ENCODE results near the gene PELI3. TPM values are rescaled to one million over a fixed set of nuclear protein-coding genes. Genes with fewer than 3 reads are reported as not detected.
"Not testable (repeated sequence)": the region's sequence is repeated elsewhere in the genome, so short reads cannot be mapped to it uniquely, and the experiment has no call there.

The PELI3 gene
- total RNA-seq, 1 donor from 2014 or later, result 16.1 TPM

DNA sequence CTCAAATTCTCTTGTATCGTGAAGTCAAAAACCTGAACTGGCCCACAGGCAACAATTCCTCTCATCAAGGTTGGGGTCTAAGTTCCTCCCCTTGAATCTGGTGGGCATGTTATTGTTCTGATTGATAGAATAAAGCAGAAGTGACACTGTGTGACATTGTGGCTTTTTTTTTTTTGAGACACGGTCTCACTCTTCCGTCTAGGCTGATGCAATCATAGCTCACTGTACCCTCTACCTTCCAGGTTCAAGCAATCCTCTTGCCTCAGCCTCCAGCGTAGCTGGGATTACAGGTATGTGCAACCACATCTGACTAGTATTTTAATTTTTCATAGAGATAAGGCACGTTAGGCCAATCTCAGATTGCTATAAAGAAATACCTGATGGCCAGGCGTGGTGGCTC lies 8.9 kb upstream of the PELI3 start:
- Mint-ChIP-seq H3K4me1 (peaks cover 34% of the 10 kb centered on the region), H3K27ac (no peak overlapping the region), H3K27me3 (no peaks in the 10 kb centered on the region), H3K4me3 (no peak overlapping the region), H3K36me3 (ENCODE audit: low read depth) (peaks cover 1% of the 10 kb centered on the region), H3K9me3 (peaks cover 4% of the 10 kb centered on the region)
- no peak for DNase-seq
- intact Hi-C loops (cut with micrococcal nuclease), result no loop called here

DNA sequence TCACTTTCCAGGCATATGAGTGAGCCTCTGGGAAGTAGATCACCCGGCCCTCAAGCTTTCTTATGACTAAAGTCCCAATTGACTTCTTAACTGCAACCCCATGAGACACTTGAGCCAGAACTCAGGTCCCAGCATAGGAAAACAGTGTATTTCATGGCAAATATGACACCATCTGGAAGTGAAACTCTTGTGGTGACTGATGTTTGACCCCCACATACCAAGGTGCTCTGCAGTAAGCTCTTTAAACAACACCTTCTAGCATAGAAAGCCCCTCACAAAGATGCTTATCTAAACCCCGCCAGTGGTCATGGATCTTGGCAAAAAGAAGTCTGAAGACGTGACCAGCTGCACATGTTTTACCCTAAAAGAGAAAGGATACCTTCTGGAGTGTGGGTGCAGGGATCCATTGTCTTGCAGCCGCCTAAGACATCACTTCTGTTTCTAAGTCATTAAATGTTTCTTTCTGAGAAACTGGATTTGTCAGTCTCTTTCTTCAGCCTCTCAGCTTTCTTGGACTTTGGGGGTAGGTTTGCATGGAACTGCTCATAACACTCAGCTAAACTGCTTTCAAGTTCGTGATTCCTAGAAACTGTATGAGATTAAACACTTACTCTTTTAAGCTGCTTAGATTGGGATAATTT lies 7.4 kb upstream of the PELI3 start:
- H3K27me3 Mint-ChIP-seq, result no peaks in the 10 kb centered on the region
- DNase-seq, result no peak
- H3K4me3 Mint-ChIP-seq, result peak overlapping the region; percentile 21
- H3K9me3 Mint-ChIP-seq, result peaks cover 6% of the 10 kb centered on the region
- intact Hi-C loops (cut with micrococcal nuclease), result no loop called here
- H3K36me3 Mint-ChIP-seq (ENCODE audit: low read depth), result peaks cover 1% of the 10 kb centered on the region
- H3K4me1 Mint-ChIP-seq, result peaks cover 33% of the 10 kb centered on the region
- peak overlapping the region; percentile 74 for H3K27ac Mint-ChIP-seq

DNA sequence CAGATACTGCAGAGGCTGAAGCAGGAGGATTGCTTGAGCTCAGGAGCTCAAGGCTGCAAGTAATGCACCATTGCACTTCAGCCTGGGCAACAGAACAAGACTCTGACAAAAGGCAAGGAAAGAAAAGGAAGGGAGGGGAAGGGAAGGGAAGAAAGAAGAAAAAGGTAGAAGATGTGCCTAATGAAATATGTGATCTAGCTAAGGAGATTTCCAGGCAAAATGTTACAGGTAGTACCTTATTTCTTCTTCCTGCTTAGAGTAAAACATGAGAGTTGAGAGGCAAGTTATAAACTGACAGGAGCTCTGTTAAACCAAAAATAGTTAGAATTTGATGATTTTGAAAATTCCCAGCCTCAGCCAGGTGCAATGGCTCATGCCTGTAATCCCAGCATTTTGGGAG lies 4.7 kb upstream of the PELI3 start:
- no peak for DNase-seq
- Mint-ChIP-seq H3K4me1 (peaks cover 32% of the 10 kb centered on the region), H3K27ac (no peak overlapping the region), H3K27me3 (no peaks in the 10 kb centered on the region), H3K4me3 (no peak overlapping the region), H3K9me3 (peaks cover 6% of the 10 kb centered on the region), H3K36me3 (ENCODE audit: low read depth) (peaks cover 1% of the 10 kb centered on the region)
- intact Hi-C loops (cut with micrococcal nuclease), result no loop called here

DNA sequence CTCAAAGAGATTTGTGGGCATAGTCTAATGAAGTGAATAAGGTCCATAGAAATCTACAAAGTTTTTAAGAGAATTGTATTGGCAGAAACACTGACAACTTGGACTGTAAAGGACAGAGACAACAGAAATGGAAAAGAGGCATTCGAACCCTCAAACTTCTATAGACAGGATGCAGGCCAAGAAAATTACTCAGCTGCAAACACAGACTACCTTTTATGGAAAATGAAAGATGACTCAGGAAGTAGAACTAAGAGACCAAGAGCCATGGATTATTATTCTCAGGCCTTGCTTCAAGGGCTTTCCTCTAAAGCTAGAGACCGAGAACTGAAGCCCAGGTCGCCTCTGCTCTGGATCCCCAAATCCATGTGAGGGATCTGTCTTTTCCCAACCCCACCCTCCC lies 3.8 kb upstream of the PELI3 start:
- peaks cover 6% of the 10 kb centered on the region for H3K9me3 Mint-ChIP-seq
- DNase-seq, result no peak
- H3K36me3 Mint-ChIP-seq (ENCODE audit: low read depth), result peaks cover 1% of the 10 kb centered on the region
- H3K4me1 Mint-ChIP-seq, result peaks cover 37% of the 10 kb centered on the region
- intact Hi-C loops (cut with micrococcal nuclease), result no loop called here
- peak overlapping the region; percentile 8 for H3K27ac Mint-ChIP-seq
- no peak overlapping the region for H3K4me3 Mint-ChIP-seq
- H3K27me3 Mint-ChIP-seq, result no peaks in the 10 kb centered on the region

DNA sequence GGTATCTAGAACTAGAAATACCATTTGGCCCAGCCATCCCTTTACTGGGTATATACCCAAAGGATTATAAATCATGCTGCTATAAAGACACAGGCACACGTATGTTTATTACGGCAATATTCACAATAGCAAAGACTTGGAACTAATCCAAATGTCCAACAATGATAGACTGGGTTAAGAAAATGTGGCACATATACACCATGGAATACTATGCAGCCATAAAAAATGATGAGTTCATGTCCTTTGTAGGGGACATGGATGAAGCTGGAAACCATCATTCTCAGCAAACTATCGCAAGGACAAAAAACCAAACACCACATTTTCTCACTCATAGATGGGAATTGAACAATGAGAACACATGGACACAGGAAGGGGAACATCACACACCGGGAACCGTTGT lies 2.6 kb upstream of the PELI3 start:
- H3K4me1 Mint-ChIP-seq, result peaks cover 37% of the 10 kb centered on the region
- H3K9me3 Mint-ChIP-seq; H3K36me3 Mint-ChIP-seq (ENCODE audit: low read depth); H3K27ac Mint-ChIP-seq; DNase-seq; intact Hi-C loops (cut with micrococcal nuclease); H3K27me3 Mint-ChIP-seq; H3K4me3 Mint-ChIP-seq: not testable (repeated sequence)

DNA sequence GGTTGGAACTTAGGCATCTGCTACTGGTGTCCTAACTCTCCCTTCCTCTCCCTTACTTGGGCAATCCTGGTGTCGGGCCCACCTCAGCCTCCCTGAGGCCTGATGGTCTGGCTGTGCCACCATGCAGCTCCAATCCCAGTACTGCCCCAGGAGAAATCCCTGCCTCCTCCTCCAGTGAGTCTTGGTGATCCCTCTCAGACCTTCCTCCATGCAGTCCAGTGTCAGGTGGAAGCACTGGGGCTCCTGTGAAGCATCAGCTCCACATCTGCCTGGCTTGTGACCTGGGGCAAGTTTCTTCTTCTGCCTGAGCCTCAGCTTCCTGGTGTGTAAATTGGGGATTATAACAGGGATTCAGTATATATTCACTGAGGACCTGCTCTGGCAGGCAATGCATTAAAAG lies 1.8 kb upstream of the PELI3 start:
- H3K4me3 Mint-ChIP-seq, result no peak overlapping the region
- no peaks in the 10 kb centered on the region for H3K27me3 Mint-ChIP-seq
- peaks cover 6% of the 10 kb centered on the region for H3K9me3 Mint-ChIP-seq
- no peak overlapping the region for H3K27ac Mint-ChIP-seq
- no peak for DNase-seq
- H3K4me1 Mint-ChIP-seq, result peaks cover 31% of the 10 kb centered on the region
- H3K36me3 Mint-ChIP-seq (ENCODE audit: low read depth), result peaks cover 1% of the 10 kb centered on the region
- intact Hi-C loops (cut with micrococcal nuclease), result loop anchor here (5.0 kb wide), 1 partner anchor 152 kb away; the partner anchor contains the start of gene RBM14

DNA sequence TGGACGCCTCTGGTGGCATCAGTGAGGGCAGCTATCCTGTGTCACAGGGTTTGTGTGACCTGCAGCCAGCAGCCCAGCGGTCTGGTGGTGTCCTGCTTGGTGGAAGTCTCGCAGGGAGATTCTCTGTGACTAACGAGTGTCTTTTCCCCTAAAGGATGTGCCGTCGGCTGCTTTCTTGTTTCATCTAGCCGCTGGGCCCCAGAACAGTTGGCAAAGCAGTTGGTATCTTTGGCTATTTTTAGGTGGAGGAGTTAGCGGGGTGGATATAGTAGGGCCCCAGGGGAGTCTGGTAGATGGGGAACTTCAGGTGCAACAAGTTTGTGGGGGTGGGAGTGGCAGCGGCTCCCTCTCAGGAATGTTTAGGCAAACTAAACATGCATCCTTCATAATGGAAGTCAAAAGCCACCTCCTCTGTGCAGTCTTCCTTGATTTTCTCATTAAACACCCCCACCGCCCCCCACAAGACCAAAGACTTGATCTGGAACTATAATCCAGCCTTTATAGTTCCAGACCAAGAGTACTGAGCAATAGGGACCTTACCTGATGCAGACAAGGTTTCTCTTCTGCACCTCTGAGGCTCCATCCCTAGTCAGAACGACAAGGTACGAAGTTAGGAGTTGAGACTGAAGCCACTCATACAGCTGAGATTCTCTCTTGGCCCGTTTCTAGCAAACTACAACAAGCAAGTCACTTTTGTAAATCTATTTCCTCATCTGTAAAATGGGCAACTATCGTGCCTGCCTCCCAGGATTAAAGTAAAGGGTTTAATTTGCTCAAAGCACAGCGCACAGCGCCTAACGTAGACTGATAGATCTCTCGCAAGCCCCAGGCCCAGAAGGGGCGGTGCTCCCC lies 1.1 kb upstream of the PELI3 start:
- H3K36me3 Mint-ChIP-seq (ENCODE audit: low read depth), result peaks cover 4% of the 10 kb centered on the region
- intact Hi-C loops (cut with micrococcal nuclease), result loop anchor here (1.0 to 5.0 kb wide), 3 partner anchors 15 to 152 kb away; partner anchors contain the start of genes DPP3 and RBM14
- H3K4me3 Mint-ChIP-seq, result peak overlapping the region; percentile 92
- DNase-seq, result no peak
- H3K27me3 Mint-ChIP-seq, result no peaks in the 10 kb centered on the region
- H3K9me3 Mint-ChIP-seq, result peaks cover 6% of the 10 kb centered on the region
- H3K4me1 Mint-ChIP-seq, result peaks cover 34% of the 10 kb centered on the region
- peak overlapping the region; percentile 32 for H3K27ac Mint-ChIP-seq

DNA sequence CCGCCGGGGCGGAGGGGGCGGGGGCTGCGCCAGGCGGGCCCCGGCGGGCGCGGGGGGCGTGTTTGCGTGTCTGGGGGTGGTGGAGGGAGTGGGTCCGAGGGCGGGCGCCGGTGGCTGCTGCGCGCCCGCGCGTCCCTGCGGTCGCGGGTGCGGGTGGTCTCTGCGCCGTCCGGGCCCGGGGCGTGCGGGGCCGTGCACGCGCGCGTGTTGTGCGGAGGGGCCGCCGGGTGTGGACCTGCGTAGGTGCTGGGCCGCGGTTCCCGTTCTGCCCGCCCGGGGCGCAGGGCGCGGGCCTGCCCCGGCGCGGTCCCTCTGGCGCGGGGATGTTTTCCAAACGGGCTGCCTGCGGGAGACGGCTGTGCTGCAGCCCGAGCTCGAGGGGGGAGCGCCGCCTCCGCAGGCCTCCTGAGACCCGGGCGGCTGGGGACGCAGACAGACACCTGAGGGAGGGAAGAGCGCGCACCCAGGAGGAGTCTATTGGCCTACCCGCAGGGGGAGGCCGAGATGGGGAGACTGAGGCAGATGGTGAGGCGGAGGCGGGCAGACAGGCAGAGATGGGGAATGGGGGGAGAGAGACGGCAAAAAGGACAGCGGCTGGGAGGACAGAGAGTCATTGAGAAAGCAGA lies 442 bp downstream of the PELI3 start:
- H3K9me3 Mint-ChIP-seq, result peaks cover 6% of the 10 kb centered on the region

DNA sequence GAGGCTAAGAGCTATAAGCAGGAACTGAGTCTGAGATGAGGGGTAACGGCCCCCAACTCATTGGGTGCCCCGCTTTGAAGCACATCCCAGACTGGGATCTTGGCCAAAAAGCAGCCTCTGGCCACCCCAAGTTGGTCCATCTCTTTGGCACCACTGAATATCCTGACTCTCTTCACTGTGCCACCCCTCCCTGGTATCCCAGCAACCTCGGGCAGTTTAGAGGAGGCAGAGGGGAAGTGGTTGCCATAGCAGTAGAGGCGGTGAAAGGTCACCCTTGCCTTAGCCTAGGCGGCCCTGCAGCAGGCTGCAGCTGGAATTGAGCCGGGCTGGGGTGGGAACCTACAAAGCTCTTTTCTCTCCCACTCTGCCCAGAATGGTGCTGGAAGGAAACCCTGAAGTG lies 1.1 kb downstream of the PELI3 start:
- peak; percentile 78 for DNase-seq
- H3K27me3 Mint-ChIP-seq, result no peaks in the 10 kb centered on the region
- H3K4me1 Mint-ChIP-seq, result peaks cover 28% of the 10 kb centered on the region
- intact Hi-C loops (cut with micrococcal nuclease), result loop anchor here (5.0 kb wide), 1 partner anchor 150 kb away; the partner anchor contains the start of gene RBM14
- H3K9me3 Mint-ChIP-seq, result peaks cover 2% of the 10 kb centered on the region
- peak overlapping the region; percentile 91 for H3K4me3 Mint-ChIP-seq
- H3K27ac Mint-ChIP-seq, result peak overlapping the region; percentile 83
- peaks cover 8% of the 10 kb centered on the region for H3K36me3 Mint-ChIP-seq (ENCODE audit: low read depth)

More for the DNA sequence above, 442 bp downstream of the PELI3 start:
- peaks cover 3% of the 10 kb centered on the region for H3K36me3 Mint-ChIP-seq (ENCODE audit: low read depth)
- intact Hi-C loops (cut with micrococcal nuclease), result loop anchor here (5.0 kb wide), 1 partner anchor 150 kb away; the partner anchor contains the start of gene RBM14
- no peaks in the 10 kb centered on the region for H3K27me3 Mint-ChIP-seq
- DNase-seq, result no peak
- peaks cover 32% of the 10 kb centered on the region for H3K4me1 Mint-ChIP-seq
- H3K4me3 Mint-ChIP-seq, result peak overlapping the region; percentile 92
- H3K27ac Mint-ChIP-seq, result peak overlapping the region; percentile 83

DNA sequence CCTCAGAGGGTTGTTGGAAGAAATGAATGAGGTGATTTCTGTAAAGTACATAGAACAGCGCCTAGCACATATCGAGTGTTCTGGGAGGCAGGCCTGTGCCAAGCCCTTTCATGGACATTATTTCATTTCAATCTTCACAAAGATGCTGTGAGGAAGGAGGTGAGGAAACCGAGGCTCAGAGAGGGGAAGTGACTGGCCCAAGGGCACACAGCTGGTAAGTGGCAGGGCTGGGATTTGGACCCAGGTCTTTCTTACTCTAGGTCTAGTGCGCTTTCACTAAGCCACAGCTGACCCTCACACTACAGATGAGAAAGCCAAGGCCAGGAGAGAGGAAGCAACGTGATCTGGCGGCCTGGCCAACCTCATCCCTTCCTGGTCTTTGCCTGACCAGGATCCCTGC lies 2.0 kb downstream of the PELI3 start:
- Mint-ChIP-seq H3K36me3 (ENCODE audit: low read depth) (peaks cover 10% of the 10 kb centered on the region), H3K4me3 (peak overlapping the region; percentile 91), H3K27ac (no peak overlapping the region), H3K27me3 (no peaks in the 10 kb centered on the region), H3K9me3 (no peaks in the 10 kb centered on the region), H3K4me1 (peaks cover 21% of the 10 kb centered on the region)
- DNase-seq, result no peak
- intact Hi-C loops (cut with micrococcal nuclease), result loop anchor here (5.0 kb wide), 1 partner anchor 149 kb away; the partner anchor contains the start of gene RBM14

DNA sequence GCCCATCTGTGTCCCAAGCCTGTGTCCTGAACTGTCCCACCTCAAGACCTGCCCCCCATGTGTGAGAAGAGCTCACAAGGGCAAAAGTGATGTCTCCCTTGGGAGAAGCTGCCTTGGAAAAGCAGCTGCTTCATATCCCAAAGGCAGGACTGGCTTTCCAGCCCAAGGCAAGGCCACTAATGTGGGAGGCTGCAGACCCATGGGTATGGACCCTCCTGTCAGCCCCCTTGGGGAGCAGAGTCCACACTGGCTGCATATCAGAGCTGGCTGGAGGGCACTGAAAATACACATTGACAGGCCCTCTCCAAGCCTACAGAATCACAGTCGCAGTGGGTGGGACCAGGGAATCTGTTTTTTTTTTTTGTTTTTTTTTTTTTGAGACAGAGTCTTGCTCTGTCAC lies 2.7 kb downstream of the PELI3 start:
- DNase-seq, result no peak
- Mint-ChIP-seq H3K27ac (no peak overlapping the region), H3K4me1 (peaks cover 21% of the 10 kb centered on the region), H3K9me3 (no peaks in the 10 kb centered on the region), H3K36me3 (ENCODE audit: low read depth) (peaks cover 13% of the 10 kb centered on the region), H3K4me3 (no peak overlapping the region), H3K27me3 (no peaks in the 10 kb centered on the region)
- intact Hi-C loops (cut with micrococcal nuclease), result loop anchor here (5.0 kb wide), 1 partner anchor 148 kb away; the partner anchor contains the start of gene RBM14

DNA sequence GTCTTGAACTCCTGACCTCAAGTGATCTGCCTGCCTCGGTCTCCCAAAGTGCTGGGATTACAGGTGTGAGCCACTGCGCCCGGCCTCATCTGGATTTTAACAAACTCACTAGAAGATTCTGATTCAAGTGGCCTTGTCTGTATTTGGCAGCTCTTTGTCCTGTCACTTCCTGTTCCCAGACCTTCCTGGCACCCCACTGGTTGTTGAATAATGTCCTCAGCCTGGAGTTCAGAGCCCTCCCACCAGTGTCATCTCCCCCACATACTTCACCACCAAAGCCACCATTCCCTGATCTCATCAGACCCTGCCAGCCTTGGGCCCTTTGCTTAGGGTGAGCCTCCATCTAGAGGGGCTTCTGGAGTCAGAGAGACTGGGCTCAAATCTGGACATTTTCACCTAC lies 3.3 kb downstream of the PELI3 start:
- no peak overlapping the region for H3K27ac Mint-ChIP-seq
- no peaks in the 10 kb centered on the region for H3K9me3 Mint-ChIP-seq
- no peak for DNase-seq
- peaks cover 13% of the 10 kb centered on the region for H3K36me3 Mint-ChIP-seq (ENCODE audit: low read depth)
- H3K27me3 Mint-ChIP-seq, result no peaks in the 10 kb centered on the region
- peaks cover 21% of the 10 kb centered on the region for H3K4me1 Mint-ChIP-seq
- intact Hi-C loops (cut with micrococcal nuclease), result no loop called here
- no peak overlapping the region for H3K4me3 Mint-ChIP-seq

DNA sequence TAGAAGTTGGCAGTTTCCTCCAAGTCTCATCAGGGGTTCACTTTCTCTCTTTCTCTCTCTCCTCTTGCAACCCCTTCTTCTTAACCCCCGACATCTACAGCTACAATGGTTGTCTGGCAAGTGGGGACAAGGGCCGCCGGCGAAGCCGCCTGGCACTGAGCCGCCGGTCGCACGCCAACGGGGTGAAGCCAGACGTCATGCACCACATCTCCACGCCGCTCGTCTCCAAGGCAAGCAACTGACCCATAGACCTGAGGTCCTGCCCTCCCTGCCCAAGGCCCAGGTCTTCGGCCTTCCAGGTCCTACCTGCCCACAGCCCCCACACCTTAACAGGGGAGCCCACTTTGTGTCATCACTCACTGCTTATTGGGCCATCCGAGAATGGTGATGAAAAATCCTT lies 4.4 kb downstream of the PELI3 start:
- H3K27ac Mint-ChIP-seq, result no peak overlapping the region
- H3K4me1 Mint-ChIP-seq, result peaks cover 18% of the 10 kb centered on the region
- intact Hi-C loops (cut with micrococcal nuclease), result no loop called here

DNA sequence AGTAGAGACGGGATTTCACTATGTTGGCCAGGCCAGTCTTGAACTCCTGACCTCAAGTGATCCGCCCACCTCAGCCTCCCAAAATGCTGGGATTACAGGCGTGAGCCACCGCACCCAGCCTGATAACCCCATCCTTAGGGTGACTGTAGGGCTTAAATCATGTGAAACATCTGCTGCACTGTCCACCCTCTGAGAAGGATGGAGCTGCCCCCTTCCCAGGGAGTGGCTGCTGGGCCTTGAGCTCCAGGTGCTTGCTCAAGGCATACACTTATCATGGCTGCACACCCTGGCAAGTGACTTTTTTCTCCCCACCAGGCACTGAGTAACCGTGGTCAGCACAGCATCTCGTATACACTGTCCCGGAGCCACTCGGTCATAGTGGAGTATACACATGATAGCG lies 5.3 kb downstream of the PELI3 start:
- H3K9me3 Mint-ChIP-seq, result no peaks in the 10 kb centered on the region
- no peak overlapping the region for H3K4me3 Mint-ChIP-seq
- intact Hi-C loops (cut with micrococcal nuclease), result no loop called here
- peaks cover 14% of the 10 kb centered on the region for H3K4me1 Mint-ChIP-seq
- peaks cover 15% of the 10 kb centered on the region for H3K36me3 Mint-ChIP-seq (ENCODE audit: low read depth)
- H3K27ac Mint-ChIP-seq, result no peak overlapping the region
- DNase-seq, result no peak
- no peaks in the 10 kb centered on the region for H3K27me3 Mint-ChIP-seq

More for the DNA sequence above, 4.4 kb downstream of the PELI3 start:
- DNase-seq, result no peak
- Mint-ChIP-seq H3K36me3 (ENCODE audit: low read depth) (peaks cover 13% of the 10 kb centered on the region), H3K27me3 (no peaks in the 10 kb centered on the region), H3K4me3 (no peak overlapping the region), H3K9me3 (no peaks in the 10 kb centered on the region)

All from activated CD4-positive, alpha-beta T cell treated with anti-CD3 and anti-CD28 coated beads, Interleukin-2, amount 10 ng/mL, durations not matched to agents 24 days and 14 days (primary cell).